ENCODE results near the gene RERE. TPM values are rescaled to one million over a fixed set of nuclear protein-coding genes. Genes with fewer than 3 reads are reported as not detected.

The RERE gene
- total RNA-seq, 2 donors from 2014 or later, result 95.0 to 102 TPM

DNA sequence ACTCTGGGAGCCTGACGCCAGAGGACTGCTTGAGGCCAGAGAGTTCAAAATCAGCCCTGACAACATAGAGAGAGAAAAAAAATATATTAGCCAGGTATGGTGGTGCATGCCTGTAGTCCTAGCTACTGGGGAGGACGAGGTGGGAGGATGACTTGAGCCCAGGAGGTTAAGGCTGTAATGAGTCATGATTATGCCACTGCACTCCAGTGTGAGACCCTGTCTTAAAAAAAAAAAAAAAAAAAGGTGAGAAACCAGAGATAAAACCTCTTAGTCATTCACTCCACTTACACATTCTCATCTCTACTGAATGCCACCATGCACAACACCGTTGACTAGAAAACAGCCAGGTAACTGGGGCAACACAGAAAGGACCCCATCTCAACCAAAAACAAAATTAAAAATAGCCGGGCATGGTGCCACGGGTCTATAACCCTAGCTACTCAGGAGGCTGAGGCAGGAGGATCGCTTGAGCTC, 321.5 kb downstream of the RERE start:
- DNase-seq (no peak), ATAC-seq (no peak)
- intact Hi-C loops (cut with DNase I, micrococcal nuclease), result no loop called here

DNA sequence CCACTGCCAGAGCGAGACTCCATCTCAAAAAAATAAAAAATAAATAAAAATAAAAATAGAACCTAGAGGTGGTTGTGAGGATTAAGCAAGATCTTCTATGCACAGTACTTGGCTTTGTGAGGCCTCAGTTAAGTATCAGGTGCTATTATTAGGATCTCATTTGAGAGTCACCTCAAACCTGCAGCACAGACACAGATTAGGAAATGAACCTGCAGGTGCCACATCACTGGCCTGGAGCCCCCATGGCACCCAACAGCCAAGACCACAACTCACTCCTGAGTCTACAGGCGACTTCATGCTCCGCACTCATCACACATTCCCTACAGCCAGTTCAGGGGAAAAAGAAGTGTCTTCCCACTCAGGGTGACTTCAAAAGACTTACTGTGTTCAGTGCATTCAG, 322.8 kb downstream of the RERE start:
- intact Hi-C loops (cut with DNase I, micrococcal nuclease), result no loop called here
- DNase-seq (no peak), ATAC-seq (no peak)

DNA sequence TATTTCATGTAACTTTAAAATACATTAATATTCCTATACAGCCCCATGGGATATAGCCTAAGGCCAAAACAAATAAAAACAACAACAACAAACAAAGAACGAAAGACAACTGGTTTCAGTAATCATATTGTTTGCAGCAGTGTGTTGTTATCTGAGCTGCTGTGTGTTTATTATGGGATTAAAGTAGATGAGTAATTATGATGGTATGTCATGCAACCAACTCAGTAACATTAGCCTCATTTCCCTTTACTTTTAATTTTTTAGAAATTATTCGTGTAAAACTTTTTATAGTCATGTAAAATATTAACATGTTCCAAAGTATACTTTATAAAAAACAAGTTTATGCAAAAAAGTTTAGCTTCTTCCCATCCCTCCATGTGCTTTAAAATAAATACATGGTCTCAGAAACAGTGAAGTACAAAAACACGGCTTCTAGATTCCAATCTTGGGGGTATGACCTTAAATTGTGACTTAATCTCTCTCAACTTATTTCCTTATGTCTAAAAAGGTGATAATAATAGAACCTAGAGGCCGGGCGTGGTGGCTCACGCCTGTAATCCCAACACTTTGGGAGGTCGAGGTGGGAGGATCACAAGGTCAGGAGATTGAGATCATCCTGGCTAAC, 323.4 kb downstream of the RERE start:
- intact Hi-C loops (cut with DNase I, micrococcal nuclease), result no loop called here
- DNase-seq (no peak), ATAC-seq (no peak)

DNA sequence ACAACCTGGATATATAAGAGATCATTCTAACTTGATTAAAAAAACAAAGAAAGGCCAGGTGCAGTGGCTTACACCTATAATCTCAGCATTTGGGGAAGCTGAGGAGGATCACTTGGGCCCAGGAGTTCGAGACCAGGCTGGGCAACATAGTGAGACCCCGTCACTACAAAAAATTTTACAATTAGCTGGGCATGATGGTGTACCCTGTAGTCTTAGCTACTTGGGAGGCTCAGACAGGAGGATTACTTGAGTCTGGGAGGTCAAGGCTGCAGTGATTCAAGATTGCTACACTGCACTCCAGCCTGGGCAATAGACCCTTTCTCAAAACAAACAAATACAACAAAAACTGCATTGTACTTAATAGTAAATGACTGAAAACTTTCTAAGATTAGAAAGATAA, 330.2 kb downstream of the RERE start:
- DNase-seq, result no peak
- no peak for ATAC-seq
- intact Hi-C loops (cut with DNase I, micrococcal nuclease), result no loop called here

DNA sequence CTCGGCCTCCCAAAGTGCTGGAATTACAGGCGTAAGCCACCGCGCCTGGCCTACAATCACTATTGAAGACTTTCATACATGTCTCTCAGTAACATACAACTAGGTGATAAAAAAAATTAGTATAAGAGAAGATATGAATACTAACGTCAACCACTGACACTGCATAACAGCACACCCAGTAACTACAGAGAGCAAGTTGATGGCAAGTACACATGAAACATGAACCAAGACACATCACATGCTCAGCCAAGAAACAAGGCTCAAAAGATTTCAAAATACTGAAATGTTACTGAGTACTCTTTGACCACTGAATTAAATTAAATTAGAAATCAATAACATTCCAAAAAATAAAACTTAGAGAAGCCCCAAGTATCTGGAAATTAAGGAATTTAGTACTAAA, 331.4 kb downstream of the RERE start:
- intact Hi-C loops (cut with DNase I, micrococcal nuclease), result no loop called here
- no peak for DNase-seq
- ATAC-seq, result no peak

DNA sequence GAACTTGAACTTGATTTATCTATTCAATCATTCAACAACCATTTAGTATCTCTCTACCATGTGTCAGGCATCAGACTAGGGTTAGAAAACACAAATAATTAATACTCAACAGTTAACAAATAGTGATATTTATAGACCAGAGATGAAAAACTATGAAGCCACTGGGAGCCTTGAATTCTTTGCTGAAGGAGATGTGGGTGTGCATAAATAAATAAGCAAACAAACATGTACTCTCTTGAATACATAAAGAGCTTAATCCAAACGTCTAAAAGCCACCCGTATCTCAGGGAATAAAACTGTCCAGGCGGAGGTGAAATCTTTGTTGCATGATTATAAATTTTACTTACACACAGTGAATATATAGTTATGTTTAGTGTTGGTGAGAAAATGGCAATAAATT, 333.9 kb downstream of the RERE start:
- no peak for ATAC-seq
- intact Hi-C loops (cut with DNase I, micrococcal nuclease), result no loop called here
- no peak for DNase-seq

DNA sequence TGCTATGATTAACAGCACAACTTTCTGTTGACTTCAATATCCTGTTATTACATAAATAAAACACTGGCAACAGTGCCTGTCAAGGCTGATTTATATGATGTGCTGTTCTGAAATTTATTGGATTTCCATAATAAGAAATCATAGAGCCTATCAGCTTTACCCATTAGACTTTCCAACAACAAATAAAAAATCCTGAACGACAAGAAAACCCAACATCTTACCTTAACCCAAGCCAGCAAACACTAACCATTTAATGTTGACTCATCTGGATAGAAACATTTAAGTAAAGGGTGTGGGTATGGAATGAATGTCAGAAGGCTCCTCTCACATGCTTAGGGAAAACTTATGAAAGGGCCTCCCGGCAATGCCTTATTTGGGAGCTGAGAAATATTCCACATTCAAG, 334.5 kb downstream of the RERE start:
- no peak for ATAC-seq
- intact Hi-C loops (cut with DNase I, micrococcal nuclease), result no loop called here

DNA sequence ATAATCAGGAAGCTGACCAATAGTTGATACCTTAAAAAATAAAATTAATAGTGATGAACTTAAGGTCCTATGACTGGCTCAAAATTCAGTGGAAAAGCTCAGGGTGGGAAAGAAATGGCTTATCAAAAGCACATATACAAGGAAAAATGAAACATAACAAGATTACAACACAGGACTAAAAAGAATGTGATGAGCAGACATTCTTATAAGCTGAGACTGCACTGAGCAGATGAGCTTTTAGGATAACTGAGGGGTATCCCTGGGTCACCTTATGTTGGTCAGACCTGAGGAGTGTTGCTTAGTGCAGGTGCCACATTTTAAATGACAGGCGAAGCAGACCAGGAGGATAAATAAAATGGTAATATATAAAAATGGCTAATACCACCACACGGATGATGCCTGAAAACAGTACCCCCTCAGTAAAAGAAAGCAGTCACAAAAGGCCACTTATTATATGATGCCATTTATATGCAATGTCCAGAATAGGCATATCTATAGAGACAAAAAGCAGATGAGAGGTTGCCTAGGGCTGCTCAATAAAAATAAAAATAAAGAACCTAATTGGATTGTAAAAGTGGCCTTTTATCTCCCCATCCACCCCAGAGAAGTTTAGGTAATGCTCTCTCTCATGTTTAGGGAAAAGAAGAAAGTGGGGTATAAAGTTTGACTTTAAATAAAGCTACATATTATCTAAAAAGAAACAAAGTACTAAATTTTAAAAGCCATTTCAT, 335.6 kb downstream of the RERE start:
- no peak for DNase-seq
- no peak for ATAC-seq
- intact Hi-C loops (cut with DNase I, micrococcal nuclease), result no loop called here

More for the DNA sequence above, 334.5 kb downstream of the RERE start:
- no peak for DNase-seq

DNA sequence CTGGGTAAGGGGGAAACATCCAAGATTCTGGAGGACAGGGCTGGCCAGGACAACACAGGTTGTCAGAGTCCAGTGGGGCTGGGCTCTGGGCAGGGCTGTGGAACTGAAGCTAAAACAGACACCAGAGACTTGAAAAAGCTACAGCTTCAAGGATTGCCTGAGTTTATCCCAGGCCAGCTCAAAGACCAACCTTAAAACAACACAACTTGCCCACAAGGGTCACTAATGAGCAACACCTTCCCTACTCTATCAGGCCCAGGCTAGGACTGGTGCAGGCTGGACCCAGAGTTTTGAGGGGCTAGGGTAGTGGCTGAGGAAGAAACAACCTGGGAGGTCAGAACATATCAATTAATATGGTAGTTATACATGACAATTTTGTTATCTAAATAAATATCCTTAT, 338.9 kb downstream of the RERE start:
- ATAC-seq (no peak), DNase-seq (no peak)
- intact Hi-C loops (cut with DNase I, micrococcal nuclease), result no loop called here

DNA sequence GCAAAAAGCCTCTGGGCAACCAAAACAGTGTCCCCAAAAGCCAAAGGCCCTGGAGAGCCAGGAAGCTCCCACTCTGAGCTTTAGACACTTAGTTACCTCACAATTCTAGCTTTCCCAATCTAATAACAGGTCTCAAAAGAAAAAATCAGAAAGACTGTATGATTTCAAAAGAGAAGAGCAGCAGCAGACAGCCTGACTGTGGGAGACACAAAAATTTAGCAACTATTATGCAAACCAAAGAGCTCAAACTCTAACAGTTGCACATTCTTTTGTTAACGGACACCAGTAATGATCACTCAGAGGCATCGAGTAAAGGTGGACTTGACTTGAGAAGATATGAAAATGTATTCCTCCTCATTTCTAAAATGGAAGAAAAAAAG, 339.5 kb downstream of the RERE start:
- no peak for ATAC-seq
- intact Hi-C loops (cut with DNase I, micrococcal nuclease), result no loop called here
- no peak for DNase-seq

DNA sequence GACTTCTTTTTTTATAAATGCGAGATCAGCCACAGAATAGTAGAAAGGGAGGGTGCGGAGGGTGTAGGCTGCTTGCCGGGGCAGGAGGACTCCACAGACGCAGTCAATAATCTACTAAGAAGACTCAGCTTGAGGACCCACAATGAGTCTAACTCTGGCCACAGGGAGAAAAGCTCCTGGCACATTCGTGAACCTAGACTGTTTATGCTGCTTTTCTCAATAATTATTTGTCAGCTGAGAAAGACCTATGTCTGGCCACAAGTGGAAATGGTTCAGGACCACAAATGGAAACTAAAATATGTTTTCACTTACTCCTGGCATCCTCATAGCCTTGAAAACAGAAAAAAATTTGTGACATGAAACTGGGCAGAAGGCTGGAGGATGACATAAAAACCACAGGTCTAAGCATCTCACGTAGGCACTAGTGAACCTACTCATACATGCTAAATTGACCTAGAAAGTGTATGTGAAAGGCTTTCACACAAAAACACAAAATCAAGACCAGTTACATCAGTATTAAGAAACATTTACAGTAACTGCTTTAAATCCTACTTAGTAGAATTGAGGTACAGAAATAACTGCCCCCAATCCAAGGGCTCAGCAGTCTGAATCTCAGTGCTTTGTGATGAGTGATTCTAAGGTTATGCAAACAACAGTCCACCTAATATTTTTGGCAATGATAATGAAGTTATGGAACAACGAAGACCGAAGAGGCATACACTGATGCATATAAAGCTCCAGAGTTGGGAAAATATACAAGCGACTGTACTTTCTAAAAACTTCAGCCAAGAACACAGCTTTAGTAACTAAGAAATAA, 340.1 kb downstream of the RERE start:
- intact Hi-C loops (cut with DNase I, micrococcal nuclease), result no loop called here
- DNase-seq (no peak), ATAC-seq (no peak)

DNA sequence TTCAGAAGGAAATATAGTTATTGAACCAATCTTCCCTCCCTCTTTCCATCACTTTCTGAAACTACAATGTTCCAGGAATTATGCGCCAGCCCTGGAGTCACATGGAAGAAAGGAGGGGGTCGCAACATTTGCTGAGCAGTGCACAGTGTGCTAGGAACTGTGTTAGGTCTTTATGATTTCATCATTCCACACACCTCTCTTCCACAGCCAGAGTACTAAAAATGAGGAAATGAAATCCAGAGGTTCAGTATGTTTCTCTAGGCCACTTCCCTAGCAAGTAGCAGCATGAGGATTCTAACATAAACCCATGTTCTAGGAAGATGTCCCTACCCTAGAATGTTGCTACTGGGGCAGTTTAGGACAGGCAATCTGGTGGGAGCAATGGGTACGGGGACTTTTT, 341.4 kb downstream of the RERE start:
- no peak for DNase-seq
- no peak for ATAC-seq
- intact Hi-C loops (cut with DNase I, micrococcal nuclease), result no loop called here

DNA sequence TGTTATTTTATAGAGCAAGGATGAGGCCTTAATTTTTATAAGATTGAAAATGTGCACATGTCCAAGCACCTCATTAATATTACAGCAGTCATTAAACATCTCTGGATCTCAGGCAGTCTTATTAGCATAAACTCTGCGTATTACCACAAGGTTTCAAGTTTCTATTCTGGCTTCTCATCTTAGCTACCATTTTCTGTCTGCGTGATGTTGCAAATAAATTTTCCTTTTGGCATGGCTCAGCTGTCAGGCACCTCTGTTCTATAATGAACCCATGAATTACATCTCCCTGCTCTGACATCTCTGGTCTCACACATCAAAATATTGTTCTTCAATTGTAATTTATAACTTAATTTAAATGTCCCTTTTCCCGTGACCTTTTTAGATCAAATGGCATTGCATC, 343.1 kb downstream of the RERE start:
- no peak for DNase-seq
- no peak for ATAC-seq
- intact Hi-C loops (cut with DNase I, micrococcal nuclease), result no loop called here

DNA sequence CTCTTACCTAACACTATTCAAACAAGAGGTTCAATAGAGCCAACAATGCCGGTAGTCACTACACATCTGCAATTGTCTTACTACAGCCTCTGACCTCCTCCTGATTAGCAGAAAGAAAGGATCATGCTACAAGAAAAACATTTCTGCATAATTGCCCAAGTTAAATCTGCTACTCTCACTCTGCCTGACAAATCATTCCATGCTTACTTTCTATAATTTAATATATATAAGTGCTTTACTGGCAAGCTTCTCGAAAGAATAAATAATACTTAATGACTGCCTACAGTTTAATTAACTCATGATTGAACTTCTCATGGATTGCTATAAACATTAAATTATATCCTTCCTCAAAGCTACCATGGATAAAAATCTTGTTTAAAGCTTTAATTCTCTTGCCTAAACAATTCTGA, 343.5 kb downstream of the RERE start:
- ATAC-seq (no peak), DNase-seq (no peak)
- intact Hi-C loops (cut with DNase I, micrococcal nuclease), result no loop called here

DNA sequence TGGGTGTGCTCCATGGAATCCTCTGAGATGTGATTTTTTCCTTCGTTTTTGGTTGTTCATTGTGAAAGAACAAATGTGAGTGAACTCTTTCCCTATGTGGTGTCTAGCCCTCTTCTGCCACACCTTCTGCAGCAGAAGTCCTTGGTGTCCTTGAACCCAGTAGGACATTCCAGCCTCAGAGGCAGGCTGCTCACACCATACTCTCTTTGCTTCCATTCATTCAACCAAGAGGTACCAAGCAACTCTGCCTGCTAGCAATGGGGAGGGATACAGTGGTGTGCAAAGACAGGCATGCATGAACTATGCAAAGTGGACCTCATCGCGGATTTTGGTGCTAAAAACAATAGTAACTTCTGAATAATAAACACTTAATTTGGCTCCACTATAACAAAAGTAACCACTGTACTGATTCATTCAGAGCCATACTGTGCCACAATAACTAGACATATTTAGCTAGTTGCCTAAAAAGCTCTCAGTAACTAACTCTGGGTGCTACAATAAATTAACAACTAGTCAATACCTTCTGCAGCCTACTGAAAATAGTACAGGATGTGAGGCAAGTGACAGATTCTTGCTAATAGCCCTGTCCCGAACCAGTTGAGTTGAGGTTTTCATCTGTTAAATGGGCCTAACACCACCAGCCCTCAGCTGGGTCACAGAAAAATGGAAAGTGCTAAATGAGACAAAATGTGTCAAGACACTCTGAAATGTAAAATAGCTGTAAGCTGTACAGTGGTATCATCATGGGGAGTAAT, 344.1 kb downstream of the RERE start:
- intact Hi-C loops (cut with DNase I, micrococcal nuclease), result no loop called here
- ATAC-seq (no peak), DNase-seq (no peak)

DNA sequence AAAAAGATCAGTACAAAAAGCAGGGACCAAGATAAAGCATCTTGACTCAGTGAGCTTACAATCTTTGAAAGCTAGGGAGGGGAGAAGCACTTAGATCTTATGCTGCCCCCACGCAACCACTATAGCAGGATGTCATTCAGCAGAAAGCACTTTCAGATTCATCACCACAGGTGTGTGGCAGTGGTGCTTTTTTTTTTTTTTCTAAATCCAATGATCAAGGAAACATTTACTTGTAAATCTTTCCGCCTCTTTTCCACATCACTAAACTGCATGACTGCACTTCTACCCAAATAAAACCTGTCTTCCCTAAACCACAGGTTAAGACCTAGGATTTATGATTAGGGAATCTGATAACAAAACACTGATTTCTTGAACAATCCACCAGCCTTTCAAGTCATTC, 344.8 kb downstream of the RERE start:
- intact Hi-C loops (cut with DNase I, micrococcal nuclease), result no loop called here
- no peak for DNase-seq
- peak; percentile 27 for ATAC-seq

DNA sequence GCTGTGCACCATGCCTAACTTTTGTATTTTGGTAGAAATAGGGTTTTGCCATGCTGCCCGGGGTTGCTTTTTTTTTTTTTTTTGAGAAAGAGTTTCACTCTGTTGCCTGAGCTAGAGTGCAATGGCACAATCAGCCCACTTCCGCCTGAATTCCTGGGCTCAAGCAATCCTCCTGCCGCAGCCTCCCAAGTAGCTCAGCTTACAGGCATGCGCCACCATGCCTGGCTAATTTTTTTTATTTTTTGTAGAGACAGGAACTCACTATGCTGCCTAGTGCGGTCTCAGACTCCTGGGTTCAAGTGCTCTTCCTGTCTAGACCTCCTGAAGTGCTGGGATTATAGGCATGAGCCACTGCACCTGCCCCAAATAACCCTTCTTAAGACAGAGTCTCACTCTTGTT, 346.0 kb downstream of the RERE start:
- no peak for ATAC-seq
- intact Hi-C loops (cut with DNase I, micrococcal nuclease), result no loop called here

DNA sequence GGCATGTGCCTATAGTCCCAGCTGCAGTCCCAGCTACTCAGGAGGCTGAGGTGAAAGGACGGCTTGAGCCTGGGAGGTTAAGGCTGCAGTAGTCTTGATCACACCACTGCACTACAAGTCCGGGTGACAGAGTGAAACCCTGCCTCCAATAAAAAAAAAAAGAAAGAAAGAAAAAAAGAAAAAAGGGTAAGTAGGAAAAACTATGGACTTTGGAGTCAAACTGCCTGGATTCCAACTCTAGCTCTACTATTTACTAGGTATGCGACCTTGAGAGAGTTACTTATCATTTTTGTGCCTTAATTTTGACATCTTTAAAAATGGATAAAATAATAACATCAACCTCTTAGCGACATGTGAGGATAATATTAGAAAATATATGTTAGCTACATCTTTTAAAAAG, 348.7 kb downstream of the RERE start:
- intact Hi-C loops (cut with DNase I, micrococcal nuclease), result no loop called here
- ATAC-seq (no peak), DNase-seq (no peak)

More for the DNA sequence above, 346.0 kb downstream of the RERE start:
- no peak for DNase-seq

DNA sequence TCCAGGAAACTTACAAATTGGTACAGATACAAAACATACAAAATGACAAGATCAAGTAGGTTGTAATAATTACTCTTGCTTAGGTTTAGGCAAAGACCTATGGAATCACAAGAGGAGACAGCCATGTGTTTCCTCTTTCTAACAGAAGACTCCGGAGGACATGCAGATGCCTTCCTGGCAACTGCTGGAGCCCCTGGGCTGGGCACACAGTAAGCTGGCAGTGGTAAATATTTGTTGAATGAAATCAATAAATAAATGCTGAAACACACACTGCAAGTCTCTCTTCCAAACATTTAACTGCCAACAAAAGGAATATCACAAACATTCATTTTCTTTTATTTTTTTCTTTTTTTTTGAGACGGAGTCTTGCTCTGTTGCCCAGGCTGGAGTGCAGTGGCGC, 350.1 kb downstream of the RERE start:
- DNase-seq, result no peak
- intact Hi-C loops (cut with DNase I, micrococcal nuclease), result no loop called here
- ATAC-seq, result no peak
